T-cell (primary cell): Measurements from ENCODE around the gene NDUFA5. TPM values are rescaled to one million over a fixed set of nuclear protein-coding genes. Genes with fewer than 3 reads are reported as not detected.

Experiments
- ATAC-seq, 4 experiments: fragments of 200-7000 bp in 3 of 4; fragments of 150-1000 bp in 1 of 4; cut with Tn5 transposase; replicated peaks in 1 of 4; 1 replicate in 3 of 4; 2 replicates in 1 of 4; pipeline ENCODE4 v1.10.0; 2021; ENCODE audit warnings: moderate library complexity in 3 of 4, mild to moderate bottlenecking in 2 of 4, moderate number of reproducible peaks in 1 of 4
- CTCF ChIA-PET, 2 donors: fragments of 300-600 bp; sonication (Branson Sonifier 250); formaldehyde crosslinking; loops; one replicate each; lab custom pipeline; 2022; ENCODE audit warnings: antibody characterized with exemption in 2 of 2; lab: Charles Lee
- POLR2A ChIA-PET, 2 donors: fragments of 300-600 bp; sonication (Branson Sonifier 250); formaldehyde crosslinking; loops; one replicate each; lab custom pipeline; 2022; ENCODE audit warnings: antibody characterized with exemption in 2 of 2; lab: Charles Lee
- DNase-seq, 35 experiments: peaks; one replicate each; pipeline versions ENCODE4 v3.0.0 to v3.0.0-alpha.2; 2013 to 2023
- H3K27ac ChIP-seq: one replicate; pipeline ENCODE4 v1.5.1; 2013; ENCODE audit warnings: low read length
- H3K27me3 ChIP-seq, 2 experiments: replicated peaks in 1 of 2; 1 replicate in 1 of 2; 2 replicates in 1 of 2; pipeline versions ENCODE4 v1.6.1 to v1.7.0; 2013; ENCODE audit warnings: low read length in 1 of 2, mixed read lengths in 1 of 2; ENCODE audit not compliant: control insufficient read depth in 2 of 2, insufficient read depth in 2 of 2; ENCODE audit errors: extremely low read depth in 1 of 2
- H3K36me3 ChIP-seq, 2 donors: 1 replicate in 1 of 2; 2 replicates in 1 of 2; pipeline versions ENCODE4 v1.6.1 to v1.7.0; 2013; ENCODE audit warnings: low read length in 1 of 2; ENCODE audit not compliant: control insufficient read depth in 2 of 2, insufficient read depth in 1 of 2; ENCODE audit errors: extremely low read depth in 1 of 2
- H3K4me1 ChIP-seq, 2 experiments: 1 replicate in 1 of 2; 2 replicates in 1 of 2; pipeline versions ENCODE4 v1.6.1 to v1.7.0; 2013; ENCODE audit warnings: low read length in 2 of 2, mixed read lengths in 1 of 2; ENCODE audit not compliant: insufficient read depth in 2 of 2, control insufficient read depth in 1 of 2; ENCODE audit errors: extremely low read depth in 1 of 2
- H3K4me3 ChIP-seq, 2 donors: 1 replicate in 1 of 2; 2 replicates in 1 of 2; pipeline versions ENCODE4 v1.5.1 to v1.7.0; 2013; ENCODE audit warnings: mild to moderate bottlenecking in 2 of 2, low read length in 1 of 2, moderate library complexity in 1 of 2; ENCODE audit not compliant: control insufficient read depth in 1 of 2; ENCODE audit errors: extremely low read depth in 1 of 2
- H3K9me3 ChIP-seq: 2 replicates; pipeline ENCODE4 v1.7.0; 2013
- H3K27ac Mint-ChIP-seq, 2 donors: one replicate each; pipeline ENCODE4 v1.8.0; 2020 to 2021; ENCODE audit warnings: mild to moderate bottlenecking in 2 of 2, mixed read lengths in 2 of 2
- H3K27me3 Mint-ChIP-seq, 2 donors: one replicate each; pipeline ENCODE4 v1.8.0; 2021 to 2022; ENCODE audit warnings: mixed read lengths in 2 of 2
- H3K36me3 Mint-ChIP-seq: one replicate; pipeline ENCODE4 v1.8.0; 2021; ENCODE audit warnings: mixed read lengths
- H3K4me1 Mint-ChIP-seq, 3 donors: one replicate each; pipeline ENCODE4 v1.8.0; 2020 to 2022; ENCODE audit warnings: mixed read lengths in 3 of 3, mild to moderate bottlenecking in 1 of 3
- H3K4me3 Mint-ChIP-seq, 3 donors: one replicate each; pipeline ENCODE4 v1.8.0; 2020 to 2022; ENCODE audit warnings: mild to moderate bottlenecking in 3 of 3, mixed read lengths in 3 of 3, moderate library complexity in 3 of 3
- H3K9me3 Mint-ChIP-seq, 3 donors: one replicate each; pipeline ENCODE4 v1.8.0; 2020 to 2022; ENCODE audit warnings: mixed read lengths in 3 of 3
- WGBS: methylation state at CpG from one replicate; pipeline ENCODE4 v1.1.5; 2013; ENCODE audit warnings: missing lambda C conversion rate; ENCODE audit not compliant: insufficient coverage; 5-methylcytosine and 5-hydroxymethylcytosine counted together
- total RNA-seq, 35 experiments: library from RNA in 6 of 35; stranded (reverse) in 6 of 35; fragments of 120-200 nt in 1 of 35; gene quantifications; one replicate each; pipeline versions ENCODE4 v1.2.1 to v1.2.4 and lab custom pipeline; 2013 to 2026

Gene NDUFA5
- total RNA-seq, 5 donors from 2014 or later (not counting 1 experiment from before 2014, with no cell fraction given) = 47.0 to 56.5 (median 48.8) TPM

GRCh38 chr7:123522066-123522465, 35.6 kb downstream of the NDUFA5 start:
- Mint-ChIP-seq H3K36me3 (no peaks in the 10 kb centered on the region), H3K27me3 (peaks cover 0 to 10% of the 10 kb centered on the region in 2 donors), H3K4me1 (no peaks in the 10 kb centered on the region), H3K9me3 (no peaks in the 10 kb centered on the region), H3K4me3 (no peak overlapping the region), H3K27ac (no peak overlapping the region)
- H3K27ac ChIP-seq = no peak overlapping the region
- no peaks in the 10 kb centered on the region for H3K27me3 ChIP-seq
- no peak for DNase-seq
- H3K36me3 ChIP-seq = no peaks in the 10 kb centered on the region
- H3K4me3 ChIP-seq = no peak overlapping the region
- no CpG with 5 or more reads among the region's 2 CpGs for WGBS
- ChIA-PET POLR2A (no interaction called here), CTCF (no interaction called here)
- no peaks in the 10 kb centered on the region for H3K9me3 ChIP-seq
- ATAC-seq = no peak
- H3K4me1 ChIP-seq = no peaks in the 10 kb centered on the region

GRCh38 chr7:123505221-123505620, 52.4 kb downstream of the NDUFA5 start:
- ATAC-seq = no peak
- Histone ChIP-seq H3K36me3 (no peaks in the 10 kb centered on the region), H3K4me1 (no peaks in the 10 kb centered on the region), H3K27ac (no peak overlapping the region), H3K27me3 (no peaks in the 10 kb centered on the region), H3K4me3 (no peak overlapping the region), H3K9me3 (no peaks in the 10 kb centered on the region)
- Mint-ChIP-seq H3K36me3 (no peaks in the 10 kb centered on the region), H3K4me3 (no peak overlapping the region), H3K9me3 (peaks cover 0 to 12% (median 9%) of the 10 kb centered on the region in 3 donors), H3K27me3 (peaks cover 17 to 24% of the 10 kb centered on the region in 2 donors), H3K4me1 (no peaks in the 10 kb centered on the region), H3K27ac (no peak overlapping the region)
- WGBS = 60% methylated on average over 2 of the region's 2 CpGs
- DNase-seq = no peak
- ChIA-PET POLR2A (no interaction called here), CTCF (interaction anchor here (1.2 to 1.6 kb wide), 2 partner anchors 11 kb away, joined by 4 to 6 read pairs; no protein-coding TSS in a partner anchor)

- Mint-ChIP-seq H3K4me1 (no peaks in the 10 kb centered on the region), H3K4me3 (no peak overlapping the region), H3K27ac (no peak overlapping the region), H3K9me3 (peaks cover 0 to 12% (median 9%) of the 10 kb centered on the region in 3 donors), H3K36me3 (no peaks in the 10 kb centered on the region), H3K27me3 (peaks cover 21 to 28% of the 10 kb centered on the region in 2 donors)
- H3K4me1 ChIP-seq = no peaks in the 10 kb centered on the region
- DNase-seq (no peak), ATAC-seq (no peak)
- H3K36me3 ChIP-seq = no peaks in the 10 kb centered on the region
- WGBS = 94% methylated on average over 3 of the region's 5 CpGs
- ChIA-PET POLR2A (no interaction called here), CTCF (no interaction called here)
- H3K4me3 ChIP-seq = no peak overlapping the region
- peaks cover 2 to 4% of the 10 kb centered on the region in 2 experiments for H3K27me3 ChIP-seq
- no peaks in the 10 kb centered on the region for H3K9me3 ChIP-seq
- no peak overlapping the region for H3K27ac ChIP-seq
Measured at GRCh38 chr7:123502201-123502600, 55.4 kb downstream of the NDUFA5 start.

GRCh38 chr7:123500878-123501489, 56.6 kb downstream of the NDUFA5 start:
- Mint-ChIP-seq H3K4me1 (no peaks in the 10 kb centered on the region), H3K9me3 (peaks cover 0 to 10% (median 6%) of the 10 kb centered on the region in 3 donors), H3K36me3 (no peaks in the 10 kb centered on the region), H3K27ac (no peak overlapping the region), H3K27me3 (peaks cover 27 to 33% of the 10 kb centered on the region in 2 donors), H3K4me3 (no peak overlapping the region)
- ChIA-PET CTCF (no interaction called here), POLR2A (no interaction called here)
- ATAC-seq = no peak
- Histone ChIP-seq H3K4me1 (no peaks in the 10 kb centered on the region), H3K36me3 (no peaks in the 10 kb centered on the region), H3K27me3 (peaks cover 2 to 4% of the 10 kb centered on the region in 2 experiments), H3K4me3 (no peak overlapping the region), H3K9me3 (no peaks in the 10 kb centered on the region), H3K27ac (no peak overlapping the region)
- no CpG with 5 or more reads among the region's 1 CpG for WGBS
- no peak for DNase-seq

GRCh38 chr7:123499211-123499970, 58.2 kb downstream of the NDUFA5 start:
- H3K4me3 Mint-ChIP-seq = no peak overlapping the region
- ATAC-seq (no peak), DNase-seq (no peak)
- H3K27ac Mint-ChIP-seq = no peak overlapping the region
- 73% methylated on average over 3 of the region's 8 CpGs for WGBS
- H3K4me1 Mint-ChIP-seq = no peaks in the 10 kb centered on the region
- Histone ChIP-seq H3K27ac (no peak overlapping the region), H3K36me3 (no peaks in the 10 kb centered on the region), H3K4me3 (no peak overlapping the region), H3K27me3 (peaks cover 2 to 4% of the 10 kb centered on the region in 2 experiments), H3K9me3 (no peaks in the 10 kb centered on the region), H3K4me1 (no peaks in the 10 kb centered on the region)
- POLR2A ChIA-PET = interaction anchor here in 1 of 2 donors (0.6 kb wide), 1 partner anchor 58 kb away, joined by 3 read pairs; no protein-coding TSS in a partner anchor
- peaks cover 27 to 35% of the 10 kb centered on the region in 2 donors for H3K27me3 Mint-ChIP-seq
- peaks cover 0 to under 1% (median 0%) of the 10 kb centered on the region in 3 donors for H3K9me3 Mint-ChIP-seq
- no peaks in the 10 kb centered on the region for H3K36me3 Mint-ChIP-seq
- CTCF ChIA-PET = no interaction called here

GRCh38 chr7:123498601-123499000, 59.0 kb downstream of the NDUFA5 start:
- H3K4me3 Mint-ChIP-seq = no peak overlapping the region
- H3K27ac ChIP-seq = no peak overlapping the region
- DNase-seq (no peak), ATAC-seq (no peak)
- no peak overlapping the region for H3K27ac Mint-ChIP-seq
- peaks cover 27 to 31% of the 10 kb centered on the region in 2 donors for H3K27me3 Mint-ChIP-seq
- WGBS = no CpG with 5 or more reads among the region's 2 CpGs
- ChIA-PET POLR2A (interaction anchor here in 1 of 2 donors (0.6 kb wide), 1 partner anchor 58 kb away, joined by 3 read pairs; no protein-coding TSS in a partner anchor), CTCF (interaction anchor here (0.6 to 1.5 kb wide), 3 partner anchors 9 to 776 kb away, joined by 3 read pairs; no protein-coding TSS in a partner anchor)
- no peaks in the 10 kb centered on the region for H3K36me3 Mint-ChIP-seq
- H3K4me3 ChIP-seq = no peak overlapping the region
- H3K4me1 Mint-ChIP-seq = peaks cover 0 to 2% (median 0%) of the 10 kb centered on the region in 3 donors
- H3K9me3 ChIP-seq = no peaks in the 10 kb centered on the region
- peaks cover 2 to 4% of the 10 kb centered on the region in 2 experiments for H3K27me3 ChIP-seq
- H3K9me3 Mint-ChIP-seq = no peaks in the 10 kb centered on the region
- H3K4me1 ChIP-seq = no peaks in the 10 kb centered on the region
- H3K36me3 ChIP-seq = no peaks in the 10 kb centered on the region
